ENCODE data around the gene SEC24D.
"Not testable (repeated sequence)": the region's sequence is repeated elsewhere in the genome, so short reads cannot be mapped to it uniquely, and the experiment has no call there.

The SEC24D gene

DNA sequence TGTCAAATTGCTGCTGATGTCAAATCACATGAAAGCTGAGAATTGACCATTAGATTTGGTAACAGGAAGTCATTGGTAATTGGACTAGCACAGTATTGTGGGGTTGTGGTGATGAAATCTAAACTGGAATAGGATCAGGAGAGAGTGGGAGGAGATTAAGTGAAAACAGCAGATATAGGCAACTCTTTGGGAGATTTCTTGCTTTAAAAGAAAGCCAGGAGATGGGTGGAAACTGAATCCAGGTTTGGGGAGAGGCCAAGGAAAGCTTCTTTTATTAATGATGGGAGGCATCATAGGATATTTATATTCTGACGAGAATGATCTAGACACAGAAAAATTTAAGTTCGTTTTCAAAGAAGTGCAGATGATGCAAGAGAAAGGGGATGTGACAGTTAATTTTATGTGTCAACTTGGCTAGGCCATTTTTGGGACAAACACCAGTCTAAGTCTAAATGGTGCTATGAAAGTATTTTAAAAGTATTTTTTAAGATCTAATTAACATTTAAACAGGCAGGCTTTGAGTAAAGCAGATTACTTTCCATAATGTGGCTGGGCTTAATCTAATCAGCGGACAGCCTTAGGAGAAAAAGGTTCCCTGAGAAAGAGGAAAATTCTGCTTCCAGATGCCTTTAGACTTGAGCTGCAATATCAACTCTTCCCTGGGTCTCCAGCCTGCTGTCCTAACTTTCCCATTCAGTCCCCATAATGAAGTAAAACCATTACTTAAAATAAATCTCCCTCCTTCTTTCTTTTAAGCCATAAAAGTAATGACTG lies 24.7 kb downstream of the SEC24D start:
- Histone ChIP-seq H3K27me3 (ENCODE audit: insufficient read depth, low read length) (no peaks in the 10 kb centered on the region), H3K27ac (ENCODE audit: low read depth, low read length) (no peak overlapping the region), H3K36me3 (ENCODE audit: insufficient read depth, low read length) (peaks cover 100% of the 10 kb centered on the region), H3K4me1 (ENCODE audit: insufficient read depth, low read length) (no peaks in the 10 kb centered on the region), H3K9me3 (ENCODE audit: insufficient read depth, low read depth, low read length) (no peaks in the 10 kb centered on the region), H3K9ac (ENCODE audit: low read depth, low read length) (no peak overlapping the region), H3K4me3 (ENCODE audit: low read length) (no peak overlapping the region)
- 92% methylated on average over 3 of the region's 3 CpGs for WGBS

DNA sequence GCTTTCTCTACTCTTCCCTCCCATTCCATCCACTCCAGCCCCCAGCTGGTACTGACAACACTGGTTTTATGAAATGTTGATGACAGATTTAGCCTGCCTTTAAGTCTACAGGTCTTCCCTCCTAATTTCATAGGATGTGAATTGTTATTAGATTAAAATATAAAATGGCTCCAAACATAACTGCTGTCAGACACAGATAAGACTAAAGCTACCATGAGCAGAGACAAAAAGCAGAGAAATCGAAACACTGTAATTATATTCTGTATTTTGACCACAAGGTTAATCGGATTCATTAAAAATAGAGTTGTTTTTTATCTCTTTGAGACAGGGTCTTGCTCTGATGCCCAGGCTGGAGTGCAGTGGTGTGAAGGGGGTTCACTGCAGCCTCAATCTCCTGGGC lies 28.3 kb downstream of the SEC24D start:
- WGBS: 100% methylated on average over 2 of the region's 2 CpGs
- Histone ChIP-seq H3K9ac (ENCODE audit: low read depth, low read length) (no peak overlapping the region), H3K27me3 (ENCODE audit: insufficient read depth, low read length) (no peaks in the 10 kb centered on the region), H3K4me3 (ENCODE audit: low read length) (no peak overlapping the region), H3K9me3 (ENCODE audit: insufficient read depth, low read depth, low read length) (no peaks in the 10 kb centered on the region), H3K4me1 (ENCODE audit: insufficient read depth, low read length) (peaks cover 10% of the 10 kb centered on the region), H3K27ac (ENCODE audit: low read depth, low read length) (no peak overlapping the region), H3K36me3 (ENCODE audit: insufficient read depth, low read length) (peaks cover 99% of the 10 kb centered on the region)

DNA sequence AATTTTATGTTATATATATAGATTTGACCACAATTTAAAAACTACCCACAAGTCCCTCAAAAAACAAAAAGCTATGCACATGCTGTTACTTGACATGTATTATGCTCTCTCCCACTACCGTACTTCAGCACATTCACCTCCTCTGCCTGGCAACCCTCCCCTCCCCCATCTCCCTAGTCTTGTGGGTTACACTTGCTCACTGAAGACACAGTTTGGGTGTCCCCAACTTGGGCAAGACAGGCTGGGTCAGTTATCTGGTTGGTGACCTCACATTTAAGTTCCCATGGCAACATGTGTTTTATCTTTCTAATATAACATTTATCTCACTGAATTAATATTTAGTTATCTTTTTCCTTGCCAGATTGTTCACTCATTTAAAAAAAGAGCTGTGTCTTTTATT lies 32.7 kb downstream of the SEC24D start:
- H3K27me3 ChIP-seq (ENCODE audit: insufficient read depth, low read length): no peaks in the 10 kb centered on the region
- no peak overlapping the region for H3K4me3 ChIP-seq (ENCODE audit: low read length)
- no peaks in the 10 kb centered on the region for H3K9me3 ChIP-seq (ENCODE audit: insufficient read depth, low read depth, low read length)
- no peak overlapping the region for H3K9ac ChIP-seq (ENCODE audit: low read depth, low read length)
- WGBS: 89% methylated on average over 1 of the region's 1 CpG
- peaks cover 96% of the 10 kb centered on the region for H3K36me3 ChIP-seq (ENCODE audit: insufficient read depth, low read length)
- H3K27ac ChIP-seq (ENCODE audit: low read depth, low read length): no peak overlapping the region
- H3K4me1 ChIP-seq (ENCODE audit: insufficient read depth, low read length): peaks cover 10% of the 10 kb centered on the region

DNA sequence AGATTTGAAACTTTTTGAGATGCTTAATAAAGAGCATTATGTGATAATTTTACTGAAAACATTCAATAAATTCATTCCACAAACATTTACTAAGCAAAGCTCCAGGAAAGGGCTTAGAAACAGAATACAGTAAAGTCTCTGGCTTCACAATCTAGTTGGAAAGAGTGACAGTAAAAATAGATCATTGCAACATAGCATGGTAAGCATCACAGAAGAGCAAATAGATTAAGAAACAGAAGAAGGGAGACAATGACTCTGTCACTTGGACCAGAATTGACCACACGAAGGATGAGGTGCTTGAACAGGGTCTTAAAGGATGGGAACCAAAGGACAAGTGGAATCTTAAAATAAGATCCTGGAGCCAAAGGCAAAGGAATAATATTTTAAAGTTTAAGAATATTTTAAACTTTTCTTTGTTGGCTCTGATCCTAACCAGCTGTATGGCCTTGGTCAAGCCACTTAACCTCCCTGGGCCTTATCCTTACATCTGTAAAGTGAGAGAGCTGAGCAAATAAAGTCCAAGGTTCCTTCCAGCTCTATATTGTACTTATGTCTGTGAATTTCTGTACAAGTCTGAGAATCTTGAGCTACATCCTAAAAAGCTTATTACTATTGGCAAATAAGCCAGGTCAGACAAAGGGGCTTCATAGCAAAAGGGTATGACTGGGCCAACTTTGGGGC lies 33.9 kb downstream of the SEC24D start:
- Histone ChIP-seq H3K9ac (ENCODE audit: low read depth, low read length) (no peak overlapping the region), H3K4me3 (ENCODE audit: low read length) (no peak overlapping the region), H3K9me3 (ENCODE audit: insufficient read depth, low read depth, low read length) (no peaks in the 10 kb centered on the region), H3K4me1 (ENCODE audit: insufficient read depth, low read length) (peaks cover 10% of the 10 kb centered on the region), H3K27me3 (ENCODE audit: insufficient read depth, low read length) (no peaks in the 10 kb centered on the region), H3K27ac (ENCODE audit: low read depth, low read length) (no peak overlapping the region), H3K36me3 (ENCODE audit: insufficient read depth, low read length) (peaks cover 96% of the 10 kb centered on the region)
- WGBS: 95% methylated on average over 1 of the region's 1 CpG

DNA sequence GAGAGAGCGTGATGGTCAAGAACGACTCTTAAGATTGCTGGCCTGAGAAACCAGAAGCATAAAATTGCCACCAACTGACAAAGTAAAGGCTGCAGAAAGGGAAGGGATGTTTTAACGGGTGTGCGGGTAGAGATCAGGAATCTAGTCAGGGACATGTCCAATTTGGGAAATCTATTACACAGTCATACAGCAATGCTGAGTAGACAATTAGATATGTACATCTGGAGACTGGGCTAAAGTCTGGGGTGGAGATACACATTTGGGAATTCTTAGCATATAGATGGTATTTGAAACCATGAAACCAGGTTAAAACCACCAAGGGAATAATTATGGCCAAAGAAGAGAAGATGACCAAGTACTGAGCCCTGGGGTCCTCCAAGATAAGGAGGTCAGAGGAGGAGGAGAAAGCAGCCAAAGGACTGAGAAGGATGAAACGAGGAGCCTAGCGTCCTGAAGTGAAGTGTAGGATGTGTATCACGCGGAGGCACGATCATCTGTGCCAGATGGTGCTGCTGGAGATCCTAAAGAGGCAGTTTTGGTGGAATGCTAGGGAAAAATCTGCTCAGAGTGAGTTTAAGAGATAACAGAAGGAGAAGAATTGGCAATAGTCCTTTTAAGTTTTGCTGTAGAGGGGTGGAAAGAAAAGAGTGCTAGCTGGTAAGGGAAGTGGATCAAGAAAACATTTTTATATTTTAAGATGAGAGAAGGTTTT lies 36.5 kb downstream of the SEC24D start:
- peaks cover 96% of the 10 kb centered on the region for H3K36me3 ChIP-seq (ENCODE audit: insufficient read depth, low read length)
- H3K9ac ChIP-seq (ENCODE audit: low read depth, low read length): no peak overlapping the region
- no peak overlapping the region for H3K4me3 ChIP-seq (ENCODE audit: low read length)
- 94% methylated on average over 9 of the region's 9 CpGs for WGBS
- H3K9me3 ChIP-seq (ENCODE audit: insufficient read depth, low read depth, low read length): no peaks in the 10 kb centered on the region
- H3K27ac ChIP-seq (ENCODE audit: low read depth, low read length): no peak overlapping the region
- no peaks in the 10 kb centered on the region for H3K27me3 ChIP-seq (ENCODE audit: insufficient read depth, low read length)
- H3K4me1 ChIP-seq (ENCODE audit: insufficient read depth, low read length): peaks cover 10% of the 10 kb centered on the region

DNA sequence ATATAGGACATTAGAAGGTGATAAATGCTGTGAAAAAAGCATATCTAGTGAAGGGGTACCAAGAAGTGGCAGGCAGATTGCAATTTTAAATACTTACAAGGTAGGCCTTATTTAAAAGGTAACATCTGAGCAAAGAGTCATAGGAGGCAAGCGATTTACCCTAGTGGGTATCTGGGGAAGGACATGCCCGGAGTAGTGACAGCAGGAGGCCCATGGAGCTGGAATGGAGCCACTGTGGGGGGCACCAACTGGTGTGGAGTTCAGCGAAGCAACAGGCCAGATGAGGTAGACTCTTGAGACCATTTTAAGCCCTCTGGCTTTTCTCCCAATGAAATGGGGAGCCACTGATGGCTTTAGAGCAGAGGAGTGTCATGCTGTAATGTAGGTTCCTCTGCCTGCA lies 37.3 kb downstream of the SEC24D start:
- Histone ChIP-seq H3K27ac (ENCODE audit: low read depth, low read length) (no peak overlapping the region), H3K27me3 (ENCODE audit: insufficient read depth, low read length) (no peaks in the 10 kb centered on the region), H3K9me3 (ENCODE audit: insufficient read depth, low read depth, low read length) (no peaks in the 10 kb centered on the region), H3K4me3 (ENCODE audit: low read length) (no peak overlapping the region), H3K36me3 (ENCODE audit: insufficient read depth, low read length) (peaks cover 97% of the 10 kb centered on the region), H3K4me1 (ENCODE audit: insufficient read depth, low read length) (peaks cover 5% of the 10 kb centered on the region), H3K9ac (ENCODE audit: low read depth, low read length) (no peak overlapping the region)
- WGBS: 90% methylated on average over 3 of the region's 3 CpGs

DNA sequence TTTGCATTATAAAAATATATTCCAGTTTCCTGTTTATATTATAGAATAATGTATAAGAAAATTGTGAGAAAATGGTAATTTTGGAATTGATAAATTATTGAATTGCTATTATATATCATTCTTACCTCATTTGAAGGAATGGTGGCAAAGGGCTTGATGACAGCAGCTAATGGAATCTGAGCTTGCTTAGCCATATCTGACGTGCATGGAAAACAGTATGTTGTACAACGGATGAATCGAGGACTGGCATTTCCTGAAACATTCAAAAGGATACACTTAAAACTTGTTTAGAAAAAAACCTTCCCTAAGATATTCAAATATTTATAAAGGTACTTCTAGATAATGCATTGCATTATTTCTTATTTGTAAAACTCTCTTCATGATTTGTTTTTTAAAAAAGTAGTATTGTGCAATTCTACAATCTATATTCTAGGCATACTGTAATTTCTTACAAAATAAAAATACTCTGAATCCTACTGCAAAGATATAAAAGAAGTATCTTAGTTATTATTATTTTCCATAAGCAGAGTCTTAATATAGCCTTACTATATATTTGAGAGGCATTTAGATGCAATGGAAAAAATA lies 38.3 kb downstream of the SEC24D start:
- Histone ChIP-seq H3K9me3 (ENCODE audit: insufficient read depth, low read depth, low read length) (no peaks in the 10 kb centered on the region), H3K27me3 (ENCODE audit: insufficient read depth, low read length) (no peaks in the 10 kb centered on the region), H3K4me1 (ENCODE audit: insufficient read depth, low read length) (no peaks in the 10 kb centered on the region), H3K36me3 (ENCODE audit: insufficient read depth, low read length) (peaks cover 91% of the 10 kb centered on the region), H3K4me3 (ENCODE audit: low read length) (no peak overlapping the region), H3K9ac (ENCODE audit: low read depth, low read length) (no peak overlapping the region), H3K27ac (ENCODE audit: low read depth, low read length) (no peak overlapping the region)
- WGBS: 92% methylated on average over 3 of the region's 3 CpGs

DNA sequence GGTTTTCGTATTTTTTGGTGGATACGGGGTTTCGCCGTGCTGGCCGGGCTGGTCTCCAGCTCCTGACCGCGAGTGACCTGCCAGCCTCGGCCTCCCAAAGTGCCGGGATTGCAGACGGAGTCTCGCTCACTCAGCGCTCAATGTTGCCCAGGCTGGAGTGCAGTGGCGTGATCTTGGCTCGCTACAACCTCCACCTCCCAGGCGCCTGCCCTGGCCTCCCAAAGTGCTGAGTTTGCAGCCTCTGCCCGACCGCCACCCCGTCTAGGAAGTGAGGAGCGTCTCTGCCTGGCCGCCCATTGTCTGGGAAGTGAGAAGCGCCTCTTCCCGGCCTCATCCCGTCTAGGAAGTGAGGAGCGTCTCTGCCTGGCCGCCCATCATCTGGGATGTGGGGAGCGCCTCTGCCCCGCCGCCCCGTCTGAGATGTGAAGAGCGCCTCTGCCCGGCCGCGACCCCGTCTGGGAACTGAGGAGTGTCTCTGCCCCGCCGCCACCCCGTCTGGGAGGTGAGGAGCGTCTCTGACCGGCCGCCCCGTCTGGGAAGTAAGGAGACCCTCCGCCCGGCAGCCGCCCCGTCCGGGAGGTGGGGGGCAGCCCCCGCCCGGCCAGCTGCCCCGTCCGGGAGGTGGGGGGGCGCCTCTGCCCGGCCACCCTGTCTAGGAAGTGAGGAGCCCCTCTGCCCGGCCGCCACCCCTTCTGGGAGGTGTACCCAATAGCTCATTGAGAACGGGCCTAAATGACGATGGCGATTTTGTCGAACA lies 44.1 kb downstream of the SEC24D start:
- not testable (repeated sequence) for H3K4me1 ChIP-seq (ENCODE audit: insufficient read depth, low read length); H3K27me3 ChIP-seq (ENCODE audit: insufficient read depth, low read length); H3K4me3 ChIP-seq (ENCODE audit: low read length); H3K27ac ChIP-seq (ENCODE audit: low read depth, low read length); H3K9me3 ChIP-seq (ENCODE audit: insufficient read depth, low read depth, low read length); H3K9ac ChIP-seq (ENCODE audit: low read depth, low read length)
- 89% methylated on average over 54 of the region's 58 CpGs for WGBS
- peaks cover 65% of the 10 kb centered on the region for H3K36me3 ChIP-seq (ENCODE audit: insufficient read depth, low read length)

DNA sequence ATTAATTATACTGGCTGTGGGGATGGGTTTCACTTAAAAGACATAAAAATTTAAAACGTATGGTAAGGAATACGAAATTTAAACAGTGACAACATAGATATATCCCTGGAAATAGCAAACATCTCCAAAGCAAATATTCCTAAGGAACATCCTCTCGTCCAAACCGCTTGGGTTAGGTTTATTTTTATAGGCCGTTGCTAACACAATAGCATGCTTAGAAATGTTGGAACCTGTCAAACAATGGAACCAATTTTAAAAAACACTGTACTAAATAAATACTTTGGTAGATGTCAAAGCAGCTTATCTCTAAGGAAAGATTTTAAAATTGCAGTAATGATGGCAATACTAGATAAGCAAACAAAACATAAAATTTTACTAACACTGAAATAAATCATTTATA lies 45.4 kb downstream of the SEC24D start:
- no peak overlapping the region for H3K9ac ChIP-seq (ENCODE audit: low read depth, low read length)
- H3K27me3 ChIP-seq (ENCODE audit: insufficient read depth, low read length): no peaks in the 10 kb centered on the region
- H3K36me3 ChIP-seq (ENCODE audit: insufficient read depth, low read length): peaks cover 55% of the 10 kb centered on the region
- 96% methylated on average over 3 of the region's 5 CpGs for WGBS
- no peaks in the 10 kb centered on the region for H3K9me3 ChIP-seq (ENCODE audit: insufficient read depth, low read depth, low read length)
- no peak overlapping the region for H3K4me3 ChIP-seq (ENCODE audit: low read length)
- H3K4me1 ChIP-seq (ENCODE audit: insufficient read depth, low read length): no peaks in the 10 kb centered on the region
- H3K27ac ChIP-seq (ENCODE audit: low read depth, low read length): no peak overlapping the region

DNA sequence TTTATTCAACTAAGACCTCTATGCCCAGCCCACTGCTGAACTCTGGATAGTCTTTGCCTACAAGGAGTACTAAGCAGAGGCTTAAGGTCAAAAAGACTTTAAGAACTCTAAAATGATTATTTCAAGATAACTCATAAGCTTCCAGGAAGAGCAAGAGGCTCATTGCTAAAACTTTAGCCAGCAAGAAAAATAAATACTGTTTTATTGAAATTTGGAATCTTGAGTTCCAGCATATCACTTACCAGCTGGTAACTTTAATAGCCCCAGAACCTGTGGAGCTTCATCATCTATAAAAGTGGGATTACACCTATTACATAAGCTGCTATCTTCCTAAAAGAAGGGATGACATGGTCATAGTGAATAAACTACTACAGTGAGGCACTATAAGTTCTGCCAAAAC lies 47.0 kb downstream of the SEC24D start:
- H3K36me3 ChIP-seq (ENCODE audit: insufficient read depth, low read length): peaks cover 46% of the 10 kb centered on the region
- 0 out of 2 replicates have a peak, but pooled peaks cover 1% of the 10 kb centered on the region for H3K9me3 ChIP-seq (ENCODE audit: insufficient read depth, low read depth, low read length)
- H3K27ac ChIP-seq (ENCODE audit: low read depth, low read length): no peak overlapping the region
- no peaks in the 10 kb centered on the region for H3K27me3 ChIP-seq (ENCODE audit: insufficient read depth, low read length)
- no peak overlapping the region for H3K9ac ChIP-seq (ENCODE audit: low read depth, low read length)
- no peaks in the 10 kb centered on the region for H3K4me1 ChIP-seq (ENCODE audit: insufficient read depth, low read length)
- H3K4me3 ChIP-seq (ENCODE audit: low read length): no peak overlapping the region

Data from HUES64 (cell line).